GM23338 (cell line): ENCODE data around the gene OST4.

Source experiments
- POLR2AphosphoS5 ChIP-seq: IDR thresholded peaks from 2 replicates; pipeline ENCODE4 v1.6.1; 2016; ENCODE audit warnings: antibody characterized with exemption, low read depth
- TF ChIP-seq, protein P1 (sequence below), 2 experiments: fragments of 200-600 bp in 1 of 2; sonication (generic) in 1 of 2; conservative IDR thresholded peaks; 2 replicates each; pipeline versions ENCODE4 v1.5.1 to v1.6.1; 2016 to 2017; ENCODE audit warnings: antibody characterized with exemption in 2 of 2, low read depth in 2 of 2, mild to moderate bottlenecking in 2 of 2, moderate library complexity in 1 of 2
- TF ChIP-seq, protein P2 (sequence below): IDR thresholded peaks from one replicate; pipeline ENCODE4 v1.6.1; 2018; ENCODE audit warnings: antibody characterized with exemption; ENCODE audit not compliant: unreplicated experiment

DNA sequence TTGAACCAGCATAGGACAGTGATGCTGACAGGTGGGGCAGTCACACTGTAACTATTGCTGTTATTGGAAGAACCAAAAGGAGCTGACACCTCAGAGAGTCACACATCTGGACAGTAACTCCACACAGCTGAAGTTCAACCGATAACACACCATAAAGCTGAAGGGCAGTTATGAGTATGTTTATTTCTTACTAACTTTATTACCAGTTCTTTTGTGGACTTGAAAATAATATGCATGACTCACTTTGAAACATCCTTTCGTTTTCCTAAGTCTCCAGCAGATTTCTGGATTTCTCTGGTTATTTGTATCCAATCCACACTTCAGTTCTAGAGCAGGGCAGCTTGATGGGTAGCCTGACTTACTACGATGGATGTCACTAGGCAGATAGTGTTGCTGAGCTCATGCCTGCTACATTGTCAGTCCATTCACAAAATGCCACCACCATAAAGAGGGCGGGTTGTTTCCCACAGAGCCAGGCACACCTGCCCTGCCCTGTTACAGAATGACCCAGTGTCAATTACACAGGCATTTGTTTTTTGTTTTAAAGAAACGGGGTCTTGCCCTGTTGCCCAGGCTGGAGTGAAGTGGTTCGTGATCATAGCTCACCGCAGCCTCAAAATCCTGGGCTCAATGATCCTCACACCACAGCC is 28.3 kb downstream of the OST4 start:
- TF ChIP-seq, protein P1, sequence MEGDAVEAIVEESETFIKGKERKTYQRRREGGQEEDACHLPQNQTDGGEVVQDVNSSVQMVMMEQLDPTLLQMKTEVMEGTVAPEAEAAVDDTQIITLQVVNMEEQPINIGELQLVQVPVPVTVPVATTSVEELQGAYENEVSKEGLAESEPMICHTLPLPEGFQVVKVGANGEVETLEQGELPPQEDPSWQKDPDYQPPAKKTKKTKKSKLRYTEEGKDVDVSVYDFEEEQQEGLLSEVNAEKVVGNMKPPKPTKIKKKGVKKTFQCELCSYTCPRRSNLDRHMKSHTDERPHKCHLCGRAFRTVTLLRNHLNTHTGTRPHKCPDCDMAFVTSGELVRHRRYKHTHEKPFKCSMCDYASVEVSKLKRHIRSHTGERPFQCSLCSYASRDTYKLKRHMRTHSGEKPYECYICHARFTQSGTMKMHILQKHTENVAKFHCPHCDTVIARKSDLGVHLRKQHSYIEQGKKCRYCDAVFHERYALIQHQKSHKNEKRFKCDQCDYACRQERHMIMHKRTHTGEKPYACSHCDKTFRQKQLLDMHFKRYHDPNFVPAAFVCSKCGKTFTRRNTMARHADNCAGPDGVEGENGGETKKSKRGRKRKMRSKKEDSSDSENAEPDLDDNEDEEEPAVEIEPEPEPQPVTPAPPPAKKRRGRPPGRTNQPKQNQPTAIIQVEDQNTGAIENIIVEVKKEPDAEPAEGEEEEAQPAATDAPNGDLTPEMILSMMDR (conservative IDR thresholded peaks at IDR 0.05; ENCODE audit: low read depth in 2 of 2): no peak
- no peak for TF ChIP-seq POLR2AphosphoS5
- TF ChIP-seq, protein P2, sequence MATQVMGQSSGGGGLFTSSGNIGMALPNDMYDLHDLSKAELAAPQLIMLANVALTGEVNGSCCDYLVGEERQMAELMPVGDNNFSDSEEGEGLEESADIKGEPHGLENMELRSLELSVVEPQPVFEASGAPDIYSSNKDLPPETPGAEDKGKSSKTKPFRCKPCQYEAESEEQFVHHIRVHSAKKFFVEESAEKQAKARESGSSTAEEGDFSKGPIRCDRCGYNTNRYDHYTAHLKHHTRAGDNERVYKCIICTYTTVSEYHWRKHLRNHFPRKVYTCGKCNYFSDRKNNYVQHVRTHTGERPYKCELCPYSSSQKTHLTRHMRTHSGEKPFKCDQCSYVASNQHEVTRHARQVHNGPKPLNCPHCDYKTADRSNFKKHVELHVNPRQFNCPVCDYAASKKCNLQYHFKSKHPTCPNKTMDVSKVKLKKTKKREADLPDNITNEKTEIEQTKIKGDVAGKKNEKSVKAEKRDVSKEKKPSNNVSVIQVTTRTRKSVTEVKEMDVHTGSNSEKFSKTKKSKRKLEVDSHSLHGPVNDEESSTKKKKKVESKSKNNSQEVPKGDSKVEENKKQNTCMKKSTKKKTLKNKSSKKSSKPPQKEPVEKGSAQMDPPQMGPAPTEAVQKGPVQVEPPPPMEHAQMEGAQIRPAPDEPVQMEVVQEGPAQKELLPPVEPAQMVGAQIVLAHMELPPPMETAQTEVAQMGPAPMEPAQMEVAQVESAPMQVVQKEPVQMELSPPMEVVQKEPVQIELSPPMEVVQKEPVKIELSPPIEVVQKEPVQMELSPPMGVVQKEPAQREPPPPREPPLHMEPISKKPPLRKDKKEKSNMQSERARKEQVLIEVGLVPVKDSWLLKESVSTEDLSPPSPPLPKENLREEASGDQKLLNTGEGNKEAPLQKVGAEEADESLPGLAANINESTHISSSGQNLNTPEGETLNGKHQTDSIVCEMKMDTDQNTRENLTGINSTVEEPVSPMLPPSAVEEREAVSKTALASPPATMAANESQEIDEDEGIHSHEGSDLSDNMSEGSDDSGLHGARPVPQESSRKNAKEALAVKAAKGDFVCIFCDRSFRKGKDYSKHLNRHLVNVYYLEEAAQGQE: no peak
